K562 (cell line): Measurements from ENCODE around the gene PIGT. TPM values are rescaled to one million over a fixed set of nuclear protein-coding genes. Genes with fewer than 3 reads are reported as not detected.
A peak's percentile ranks its signal among the peaks of the same experiment; 100 is the strongest.

Experiments used
- ATAC-seq: fragments of 200-7000 bp; cut with Tn5 transposase; 3 replicates; pipeline ENCODE4 v1.9.1; 2020; ENCODE audit warnings: moderate library complexity
- BruUV-seq: library from RNA; stranded (reverse); fragments of 400-500 nt; replicated peaks from 2 replicates; lab custom pipeline; 2021; lab: Mats Ljungman, UMichigan
- CTCF ChIA-PET: fragments of 300-600 bp; formaldehyde crosslinking; extraction: SDS; loops from one replicate; lab custom pipeline; 2021; ENCODE audit warnings: low intra/inter-chr PET ratio; lab: Yijun Ruan, JAX
- POLR2A ChIA-PET: fragments of 300-600, 350-650 bp; sonication (Branson Sonifier 250); formaldehyde crosslinking; extraction: SDS; loops from one replicate; lab custom pipeline; 2021; ENCODE audit warnings: antibody characterized with exemption, inconsistent platforms; lab: Yijun Ruan, JAX
- DNase-seq, 4 experiments: peaks; one replicate each; pipeline versions ENCODE4 v3.0.0 to v3.0.0-alpha.2; 2011 to 2018; ENCODE audit warnings: low spot score in 3 of 4, mixed read lengths in 3 of 4; ENCODE audit errors: extremely low read depth in 1 of 4
- FAIRE-seq: peaks from 2 replicates; lab custom pipeline; 2011; peaks lifted over from hg19 to GRCh38; lab: Jason Lieb, UNC
- H2AFZ ChIP-seq: 2 replicates; pipeline ENCODE4 v1.6.0; 2011; ENCODE audit warnings: low read depth, low read length, control low read depth, inconsistent platforms
- H3K27ac ChIP-seq: fragments of 200-600 bp; 3 replicates; pipeline ENCODE4 v1.8.0; 2011; ENCODE audit warnings: low read depth, mild to moderate bottlenecking, control low read depth, inconsistent platforms, low read length, moderate library complexity, mixed read lengths; ENCODE audit errors: extremely low read depth
- H3K27me3 ChIP-seq, 2 experiments: fragments of 300-600 bp in 1 of 2; 2 replicates in 1 of 2; 3 replicates in 1 of 2; pipeline versions ENCODE4 v1.6.0 to v1.8.0; 2011; ENCODE audit warnings: inconsistent platforms in 2 of 2, low read length in 2 of 2, mild to moderate bottlenecking in 1 of 2, mixed read lengths in 1 of 2, moderate library complexity in 1 of 2; ENCODE audit not compliant: control insufficient read depth in 2 of 2, insufficient read depth in 2 of 2
- H3K36me3 ChIP-seq: fragments of 300-600 bp; 3 replicates; pipeline ENCODE4 v1.8.0; 2011; ENCODE audit warnings: mild to moderate bottlenecking, low read length, inconsistent platforms; ENCODE audit not compliant: control insufficient read depth, insufficient read depth
- H3K4me1 ChIP-seq, 2 experiments: fragments of 200-600 bp in 1 of 2; replicated peaks in 1 of 2; 2 replicates in 1 of 2; 3 replicates in 1 of 2; pipeline versions ENCODE4 v1.5.1 to v1.8.0; 2011; ENCODE audit warnings: inconsistent platforms in 2 of 2, low read length in 2 of 2, mild to moderate bottlenecking in 1 of 2, mixed read lengths in 1 of 2, moderate library complexity in 1 of 2; ENCODE audit not compliant: control insufficient read depth in 2 of 2, insufficient read depth in 2 of 2
- H3K4me2 ChIP-seq: 2 replicates; pipeline ENCODE4 v1.6.1; 2011; ENCODE audit warnings: low read length, control low read depth, inconsistent platforms, mixed read lengths; ENCODE audit not compliant: insufficient read depth
- H3K4me3 ChIP-seq: fragments of 200-600 bp; sonication (generic), shearing (Covaris generic); 2 replicates; pipeline ENCODE4 v1.5.1; 2016; ENCODE audit warnings: control low read depth, inconsistent platforms
- H3K79me2 ChIP-seq: fragments of 200-600 bp; 3 replicates; pipeline ENCODE4 v1.8.0; 2011; ENCODE audit warnings: low read length, inconsistent platforms; ENCODE audit not compliant: control insufficient read depth, insufficient read depth
- H3K9ac ChIP-seq, 2 experiments: 2 replicates each; pipeline versions ENCODE4 v1.6.0 to v1.6.1; 2011; ENCODE audit warnings: low read depth in 2 of 2, low read length in 2 of 2, control low read depth in 1 of 2, inconsistent platforms in 1 of 2, mild to moderate bottlenecking in 1 of 2, mixed read lengths in 1 of 2; ENCODE audit not compliant: insufficient read depth in 1 of 2
- H3K9me1 ChIP-seq: one replicate; pipeline ENCODE4 v1.6.0; 2011; ENCODE audit warnings: inconsistent platforms, mild to moderate bottlenecking, low read length, moderate library complexity; ENCODE audit not compliant: control insufficient read depth, insufficient read depth
- H3K9me3 ChIP-seq: replicated peaks from 2 replicates; pipeline ENCODE4 v1.5.1; 2011; ENCODE audit warnings: low read depth, low read length, inconsistent platforms; ENCODE audit not compliant: control insufficient read depth, insufficient read depth
- H4K20me1 ChIP-seq: replicated peaks from 2 replicates; pipeline ENCODE4 v1.6.1; 2011; ENCODE audit warnings: low read length, inconsistent platforms, mixed read lengths; ENCODE audit not compliant: control insufficient read depth, insufficient read depth
- CBX5 ChIP-seq: IDR thresholded peaks from 2 replicates; pipeline ENCODE4 v1.6.1; 2014; ENCODE audit warnings: low read depth, borderline replicate concordance
- CCNT2 ChIP-seq: IDR thresholded peaks from 2 replicates; pipeline ENCODE4 v1.6.1; 2011; ENCODE audit warnings: borderline replicate concordance, low read depth, mild to moderate bottlenecking, moderate library complexity, mixed read lengths, low read length; ENCODE audit not compliant: insufficient read length; ENCODE audit errors: extremely low read depth
- EGR1 ChIP-seq: fragments of 450-650 bp; conservative IDR thresholded peaks from 2 replicates; pipeline ENCODE4 v1.6.1; 2017; ENCODE audit warnings: mild to moderate bottlenecking
- EHMT2 ChIP-seq: fragments of 450-650 bp; IDR thresholded peaks from 2 replicates; pipeline ENCODE4 v1.6.1; 2018; ENCODE audit warnings: antibody characterized with exemption
- JUNB ChIP-seq: fragments of 450-650 bp; formaldehyde crosslinking; conservative IDR thresholded peaks from 2 replicates; pipeline ENCODE4 v1.4.0; 2020; ENCODE audit warnings: mild to moderate bottlenecking
- MEIS2 ChIP-seq: fragments of 450-650 bp; IDR thresholded peaks from 2 replicates; pipeline ENCODE4 v1.6.1; 2014; ENCODE audit warnings: mild to moderate bottlenecking; ENCODE audit not compliant: partially characterized antibody
- TCF7 ChIP-seq: sonication (generic); IDR thresholded peaks from 2 replicates; pipeline ENCODE4 v1.6.1; 2016; ENCODE audit warnings: antibody characterized with exemption, borderline replicate concordance
- ZNF311 ChIP-seq: fragments of 250-450 bp; sonication (Bioruptor Pico); IDR thresholded peaks from 2 replicates; pipeline ENCODE4 v1.4.0; 2020; ENCODE audit warnings: mild to moderate bottlenecking, moderate library complexity
- ZNF586 ChIP-seq: fragments of 450-650 bp; formaldehyde crosslinking; conservative IDR thresholded peaks from 2 replicates; pipeline ENCODE4 v1.4.0; 2020; ENCODE audit warnings: mild to moderate bottlenecking, moderate library complexity
- WGBS: fragments of 100-300 bp; shearing (Covaris generic); methylation state at CpG from one replicate; pipeline ENCODE4 v1.1.6; 2016; ENCODE audit warnings: low coverage, mixed read lengths; ENCODE audit not compliant: insufficient coverage; ENCODE audit errors: missing lambda C conversion rate; 5-methylcytosine and 5-hydroxymethylcytosine counted together
- in situ Hi-C: fragments of 300-500 bp; cut with MboI; formaldehyde crosslinking; loops from 4 replicates; pipeline ENCODE4 v1.15.0; 2018; ENCODE audit warnings: inconsistent platforms, mixed read lengths
- intact Hi-C: fragments of 100-400 bp; cut with micrococcal nuclease; formaldehyde crosslinking; loops from 2 replicates; pipeline ENCODE4 v1.14.2; 2022
- polyA plus RNA-seq, 8 experiments: library from polyadenylated mRNA; depleted of rRNA in 4 of 8; stranded (reverse) in 5 of 8; unstranded in 3 of 8; fragments of >200 nt; fragmentation: Nextera tagmentation in 2 of 8; fragmentation: Illumina TruSeq in 1 of 8; extraction: Ambion mirVana in 2 of 8; extraction: Trizol in 1 of 8; gene quantifications; 2 replicates each; pipeline versions ENCODE4 v1.2.1 to v1.2.3, GENCODE V29; 2011 to 2014; ENCODE audit warnings: inconsistent platforms in 1 of 8, missing spikeins in 1 of 8
- total RNA-seq, 7 experiments: library from RNA; depleted of rRNA in 6 of 7; stranded (reverse); fragments of >200 nt in 6 of 7; fragmentation: Illumina TruSeq in 2 of 7; extraction: Trizol in 2 of 7; gene quantifications; 2 replicates each; pipeline versions ENCODE4 v1.2.1 to v1.2.3, GENCODE V29; 2011 to 2021; ENCODE audit warnings: low replicate concordance in 1 of 7
- TF ChIP-seq, protein P1 (sequence below), 2 experiments: IDR thresholded peaks; 2 replicates each; pipeline ENCODE4 v1.6.1; 2011; ENCODE audit warnings: borderline replicate concordance in 1 of 2, control low read depth in 1 of 2, low read depth in 1 of 2, low read length in 1 of 2, mild to moderate bottlenecking in 1 of 2, mixed read lengths in 1 of 2, moderate library complexity in 1 of 2; ENCODE audit not compliant: insufficient read depth in 1 of 2, insufficient read length in 1 of 2, poor library complexity in 1 of 2, severe bottlenecking in 1 of 2; ENCODE audit errors: extremely low read depth in 1 of 2
- TF ChIP-seq, protein P2 (sequence below): fragments of 450-650 bp; conservative IDR thresholded peaks from 2 replicates; pipeline ENCODE4 v1.6.1; 2016; ENCODE audit warnings: missing genetic modification characterization, low read depth, mild to moderate bottlenecking, control low read depth, missing compliant biosample characterization
- TF ChIP-seq, protein P3 (sequence below): fragments of 450-650 bp; IDR thresholded peaks from 2 replicates; pipeline ENCODE4 v1.6.1; 2016

Gene PIGT
- total and polyA plus RNA-seq, 9 of the 15 experiments (the other 6 are each of a cell fraction or from before 2014, with no cell fraction given): 14.6 to 108 (median 46.9) TPM

DNA sequence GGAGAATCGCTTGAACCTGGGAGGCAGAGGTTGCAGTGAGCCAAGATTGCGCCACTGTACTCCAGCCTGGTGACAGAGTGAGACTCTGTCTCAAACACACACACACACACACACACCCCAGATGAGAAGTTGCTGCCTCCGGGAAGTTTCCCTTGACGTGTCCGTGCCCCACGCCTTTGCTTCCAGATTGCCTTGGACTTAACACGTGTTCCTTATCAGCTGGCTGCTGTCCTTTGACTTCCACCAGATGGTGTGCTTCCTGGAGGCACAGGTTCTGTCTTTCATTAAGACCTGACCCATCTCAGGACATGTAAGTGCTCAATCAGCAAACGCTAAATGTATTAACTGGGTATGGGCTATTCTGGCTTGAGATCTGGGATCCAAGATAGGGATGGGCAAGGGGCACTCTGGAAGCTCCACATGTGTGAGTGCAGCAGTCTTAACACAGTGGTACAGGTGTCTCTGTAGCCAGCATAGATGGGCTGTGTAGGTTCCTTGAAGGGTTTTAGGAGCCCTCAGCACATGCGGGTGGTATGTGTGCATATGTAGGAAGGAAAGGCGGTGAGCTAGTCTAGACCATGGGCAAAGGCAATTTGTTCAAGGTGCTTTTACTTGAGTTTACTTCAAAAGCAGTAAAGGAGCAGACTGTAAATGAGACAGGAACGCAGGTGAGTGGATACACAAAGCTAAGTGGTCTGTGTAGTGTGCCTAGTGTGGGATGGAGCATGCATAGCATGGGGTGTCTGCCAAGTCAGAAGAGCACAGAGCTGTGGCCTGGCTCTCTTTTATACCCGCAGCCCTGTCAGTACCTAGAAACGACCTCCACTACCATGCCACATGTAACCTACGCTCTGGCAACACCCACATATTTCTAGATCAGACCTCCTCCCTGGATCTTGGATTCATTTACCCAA, 11.6 kb downstream of the PIGT start:
- Histone ChIP-seq H2AFZ (peak overlapping the region; percentile 54; the same call in 1 of the 2 replicates), H3K27ac (no peak overlapping the region), H3K4me2 (peak overlapping the region; percentile 19; the same call in 1 of the 2 replicates), H3K4me3 (no peak overlapping the region), H3K9me1 (no peaks in the 10 kb centered on the region), H3K9ac (no peak overlapping the region), H3K27me3 (no peaks in the 10 kb centered on the region), H3K79me2 (no peaks in the 10 kb centered on the region), H3K4me1 (peaks cover 11 to 17% of the 10 kb centered on the region in 2 experiments; a peak in 4 of 5 replicates), H4K20me1 (no peaks in the 10 kb centered on the region), H3K36me3 (peaks cover 30% of the 10 kb centered on the region; the same call in 1 of the 3 replicates), H3K9me3 (no peaks in the 10 kb centered on the region)
- peak; percentile 88 for ATAC-seq
- 48% methylated on average over 14 of the region's 14 CpGs for WGBS
- ChIA-PET POLR2A (interaction anchor here (0.9 to 2.0 kb wide), 9 partner anchors 8 to 79 kb away, joined by 3 to 7 read pairs (median 6); partner anchors contain the start of genes DBNDD2, PIGT, SDC4 and SYS1), CTCF (no interaction called here)
- in situ Hi-C loops (no loop called here), intact Hi-C loops (no loop called here)
- peak; percentile 85 for FAIRE-seq
- no TSS peak for BruUV-seq
- DNase-seq: peak; percentile 45 to 82 (median 64)
- TF ChIP-seq EGR1: no peak
- TF ChIP-seq CCNT2: no peak
- no peak for TF ChIP-seq ZNF586 (CRISPR knock-in tag)
- TF ChIP-seq TCF7: no peak
- TF ChIP-seq JUNB (CRISPR knock-in tag): no peak
- no peak for TF ChIP-seq ZNF311
- peak; percentile 46 for TF ChIP-seq MEIS2
- TF ChIP-seq EHMT2: no peak
- TF ChIP-seq, protein P1, sequence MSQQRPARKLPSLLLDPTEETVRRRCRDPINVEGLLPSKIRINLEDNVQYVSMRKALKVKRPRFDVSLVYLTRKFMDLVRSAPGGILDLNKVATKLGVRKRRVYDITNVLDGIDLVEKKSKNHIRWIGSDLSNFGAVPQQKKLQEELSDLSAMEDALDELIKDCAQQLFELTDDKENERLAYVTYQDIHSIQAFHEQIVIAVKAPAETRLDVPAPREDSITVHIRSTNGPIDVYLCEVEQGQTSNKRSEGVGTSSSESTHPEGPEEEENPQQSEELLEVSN (IDR thresholded peaks at IDR 0.05; ENCODE audit: borderline replicate concordance in 1 of 2, extremely low read depth in 1 of 2, insufficient read depth in 1 of 2, insufficient read length in 1 of 2, low read depth in 1 of 2, low read length in 1 of 2, poor library complexity in 1 of 2, severe bottlenecking in 1 of 2): peak; percentile 51 to 67
- TF ChIP-seq, protein P2, sequence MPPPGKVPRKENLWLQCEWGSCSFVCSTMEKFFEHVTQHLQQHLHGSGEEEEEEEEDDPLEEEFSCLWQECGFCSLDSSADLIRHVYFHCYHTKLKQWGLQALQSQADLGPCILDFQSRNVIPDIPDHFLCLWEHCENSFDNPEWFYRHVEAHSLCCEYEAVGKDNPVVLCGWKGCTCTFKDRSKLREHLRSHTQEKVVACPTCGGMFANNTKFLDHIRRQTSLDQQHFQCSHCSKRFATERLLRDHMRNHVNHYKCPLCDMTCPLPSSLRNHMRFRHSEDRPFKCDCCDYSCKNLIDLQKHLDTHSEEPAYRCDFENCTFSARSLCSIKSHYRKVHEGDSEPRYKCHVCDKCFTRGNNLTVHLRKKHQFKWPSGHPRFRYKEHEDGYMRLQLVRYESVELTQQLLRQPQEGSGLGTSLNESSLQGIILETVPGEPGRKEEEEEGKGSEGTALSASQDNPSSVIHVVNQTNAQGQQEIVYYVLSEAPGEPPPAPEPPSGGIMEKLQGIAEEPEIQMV: no peak
- no peak for TF ChIP-seq CBX5
- TF ChIP-seq, protein P3, sequence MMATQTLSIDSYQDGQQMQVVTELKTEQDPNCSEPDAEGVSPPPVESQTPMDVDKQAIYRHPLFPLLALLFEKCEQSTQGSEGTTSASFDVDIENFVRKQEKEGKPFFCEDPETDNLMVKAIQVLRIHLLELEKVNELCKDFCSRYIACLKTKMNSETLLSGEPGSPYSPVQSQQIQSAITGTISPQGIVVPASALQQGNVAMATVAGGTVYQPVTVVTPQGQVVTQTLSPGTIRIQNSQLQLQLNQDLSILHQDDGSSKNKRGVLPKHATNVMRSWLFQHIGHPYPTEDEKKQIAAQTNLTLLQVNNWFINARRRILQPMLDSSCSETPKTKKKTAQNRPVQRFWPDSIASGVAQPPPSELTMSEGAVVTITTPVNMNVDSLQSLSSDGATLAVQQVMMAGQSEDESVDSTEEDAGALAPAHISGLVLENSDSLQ: no peak
